ENCODE results near the gene MAP2K7.

GRCh38 chr19:7934766-7935165 lies 31.1 kb downstream of the MAP2K7 start:
- no peak for TF ChIP-seq CTCF (IDR thresholded peaks at IDR 0.05 in 2 of 3, conservative IDR thresholded peaks at IDR 0.05 in 1 of 3; ENCODE audit: borderline replicate concordance in 1 of 3, insufficient read depth in 1 of 3, low read depth in 2 of 3, low read length in 2 of 3)
- TF ChIP-seq POLR2A (IDR thresholded peaks at IDR 0.05; ENCODE audit: borderline replicate concordance, extremely low read depth, insufficient read depth, insufficient read length) = no peak
- TF ChIP-seq CBX3 (IDR thresholded peaks at IDR 0.05; ENCODE audit: low read depth) = no peak
- TF ChIP-seq ZNF274 (IDR thresholded peaks at IDR 0.05; ENCODE audit: low read depth, low read length) = no peak
- no peak for TF ChIP-seq EZH2phosphoT487 (IDR thresholded peaks at IDR 0.05; ENCODE audit: borderline replicate concordance)
- no peak for TF ChIP-seq YY1 (IDR thresholded peaks at IDR 0.05; ENCODE audit: extremely low read depth, insufficient replicate concordance, low read depth, low read length)

Data from HCT116 (cell line).